ENCODE data around the gene IMP3.
"Not testable (repeated sequence)": the region's sequence is repeated elsewhere in the genome, so short reads cannot be mapped to it uniquely, and the experiment has no call there.

Gene IMP3

GRCh38 chr15:75639709-75640482 lies at the start of gene IMP3:
Gene IMP3, minus strand, starts transcription at chr15:75640224. Its CDS starts 56 bp downstream, at chr15:75640168.
- Histone ChIP-seq H3K9me3 (ENCODE audit: low read length) (no peaks in the 10 kb centered on the region), H3K4me1 (ENCODE audit: insufficient read depth, low read length) (peaks cover 32% of the 10 kb centered on the region), H3K36me3 (ENCODE audit: insufficient read depth, low read length) (no peaks in the 10 kb centered on the region), H3K27ac (ENCODE audit: low read depth, low read length) (peak within 1 kb of the TSS; percentile 96), H3K9ac (ENCODE audit: low read length) (peak within 1 kb of the TSS; percentile 81), H3K27me3 (ENCODE audit: control insufficient read depth in 1 of 2, insufficient read depth in 2 of 2, low read length in 2 of 2) (no peaks in the 10 kb centered on the region), H3K4me3 (ENCODE audit: low read depth in 1 of 2, low read length in 2 of 2) (peak within 1 kb of the TSS; percentile 88 to 98)

GRCh38 chr15:75689429-75689828 lies 49.4 kb upstream of the IMP3 start:
- not testable (repeated sequence) for H3K27ac ChIP-seq (ENCODE audit: low read depth, low read length); H3K9ac ChIP-seq (ENCODE audit: low read length); H3K9me3 ChIP-seq (ENCODE audit: low read length); H3K27me3 ChIP-seq (ENCODE audit: control insufficient read depth in 1 of 2, insufficient read depth in 2 of 2, low read length in 2 of 2); H3K4me3 ChIP-seq (ENCODE audit: low read depth in 1 of 2, low read length in 2 of 2)
- Histone ChIP-seq H3K4me1 (ENCODE audit: insufficient read depth, low read length) (peaks cover 28% of the 10 kb centered on the region), H3K36me3 (ENCODE audit: insufficient read depth, low read length) (peaks cover 64% of the 10 kb centered on the region)

- Histone ChIP-seq H3K27me3 (ENCODE audit: control insufficient read depth in 1 of 2, insufficient read depth in 2 of 2, low read length in 2 of 2) (no peaks in the 10 kb centered on the region), H3K4me1 (ENCODE audit: insufficient read depth, low read length) (peaks cover 27% of the 10 kb centered on the region), H3K4me3 (ENCODE audit: low read depth in 1 of 2, low read length in 2 of 2) (no peak overlapping the region), H3K27ac (ENCODE audit: low read depth, low read length) (no peak overlapping the region), H3K9me3 (ENCODE audit: low read length) (no peaks in the 10 kb centered on the region), H3K9ac (ENCODE audit: low read length) (no peak overlapping the region), H3K36me3 (ENCODE audit: insufficient read depth, low read length) (peaks cover 66% of the 10 kb centered on the region)
Observed at GRCh38 chr15:75688831-75689230, 48.8 kb upstream of the IMP3 start.

GRCh38 chr15:75688278-75688557 lies 48.2 kb upstream of the IMP3 start:
- Histone ChIP-seq H3K9me3 (ENCODE audit: low read length) (no peaks in the 10 kb centered on the region), H3K4me1 (ENCODE audit: insufficient read depth, low read length) (peaks cover 25% of the 10 kb centered on the region), H3K4me3 (ENCODE audit: low read depth in 1 of 2, low read length in 2 of 2) (no peak overlapping the region), H3K27ac (ENCODE audit: low read depth, low read length) (no peak overlapping the region), H3K9ac (ENCODE audit: low read length) (no peak overlapping the region), H3K36me3 (ENCODE audit: insufficient read depth, low read length) (peaks cover 64% of the 10 kb centered on the region), H3K27me3 (ENCODE audit: control insufficient read depth in 1 of 2, insufficient read depth in 2 of 2, low read length in 2 of 2) (no peaks in the 10 kb centered on the region)

GRCh38 chr15:75687486-75688277 lies 47.7 kb upstream of the IMP3 start:
- Histone ChIP-seq H3K4me3 (ENCODE audit: low read depth in 1 of 2, low read length in 2 of 2) (no peak overlapping the region), H3K9me3 (ENCODE audit: low read length) (no peaks in the 10 kb centered on the region), H3K36me3 (ENCODE audit: insufficient read depth, low read length) (peaks cover 64% of the 10 kb centered on the region), H3K4me1 (ENCODE audit: insufficient read depth, low read length) (peaks cover 23% of the 10 kb centered on the region), H3K27me3 (ENCODE audit: control insufficient read depth in 1 of 2, insufficient read depth in 2 of 2, low read length in 2 of 2) (no peaks in the 10 kb centered on the region), H3K9ac (ENCODE audit: low read length) (no peak overlapping the region), H3K27ac (ENCODE audit: low read depth, low read length) (no peak overlapping the region)

DNA sequence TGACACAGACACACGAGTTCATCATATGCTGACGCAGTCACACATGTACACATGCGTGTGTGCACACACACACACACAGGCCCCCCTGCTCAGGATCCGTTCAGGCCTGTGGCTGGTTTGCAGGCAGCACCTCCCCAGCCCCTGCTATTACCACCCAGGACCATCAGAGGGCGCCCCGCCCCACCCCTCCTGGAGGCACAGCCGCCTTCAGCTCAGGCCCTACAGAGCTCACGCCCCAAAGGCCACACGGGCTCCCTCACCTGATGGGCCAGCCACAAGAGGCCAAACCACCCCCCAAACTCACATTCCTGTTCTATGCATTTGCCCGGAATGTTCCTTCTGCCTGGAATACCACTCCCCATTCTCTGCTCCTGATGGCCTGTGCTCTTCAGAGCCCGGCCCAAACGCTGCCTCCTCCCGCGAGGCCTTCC lies 46.2 kb upstream of the IMP3 start:
- H3K27ac ChIP-seq (ENCODE audit: low read depth, low read length); H3K9ac ChIP-seq (ENCODE audit: low read length); H3K9me3 ChIP-seq (ENCODE audit: low read length); H3K4me3 ChIP-seq (ENCODE audit: low read depth in 1 of 2, low read length in 2 of 2); H3K27me3 ChIP-seq (ENCODE audit: control insufficient read depth in 1 of 2, insufficient read depth in 2 of 2, low read length in 2 of 2): not testable (repeated sequence)
- Histone ChIP-seq H3K36me3 (ENCODE audit: insufficient read depth, low read length) (peaks cover 68% of the 10 kb centered on the region), H3K4me1 (ENCODE audit: insufficient read depth, low read length) (peaks cover 23% of the 10 kb centered on the region)

GRCh38 chr15:75685195-75685594 lies 45.2 kb upstream of the IMP3 start:
- H3K9ac ChIP-seq (ENCODE audit: low read length) = no peak overlapping the region
- peaks cover 76% of the 10 kb centered on the region for H3K36me3 ChIP-seq (ENCODE audit: insufficient read depth, low read length)
- no peak overlapping the region for H3K27ac ChIP-seq (ENCODE audit: low read depth, low read length)
- H3K9me3 ChIP-seq (ENCODE audit: low read length) = no peaks in the 10 kb centered on the region
- no peaks in the 10 kb centered on the region for H3K27me3 ChIP-seq (ENCODE audit: control insufficient read depth in 1 of 2, insufficient read depth in 2 of 2, low read length in 2 of 2)
- peaks cover 23% of the 10 kb centered on the region for H3K4me1 ChIP-seq (ENCODE audit: insufficient read depth, low read length)
- no peak overlapping the region for H3K4me3 ChIP-seq (ENCODE audit: low read depth in 1 of 2, low read length in 2 of 2)

GRCh38 chr15:75684648-75685047 lies 44.6 kb upstream of the IMP3 start:
- no peak overlapping the region for H3K4me3 ChIP-seq (ENCODE audit: low read depth in 1 of 2, low read length in 2 of 2)
- H3K9me3 ChIP-seq (ENCODE audit: low read length) = no peaks in the 10 kb centered on the region
- peaks cover 81% of the 10 kb centered on the region for H3K36me3 ChIP-seq (ENCODE audit: insufficient read depth, low read length)
- H3K27ac ChIP-seq (ENCODE audit: low read depth, low read length) = no peak overlapping the region
- H3K9ac ChIP-seq (ENCODE audit: low read length) = no peak overlapping the region
- H3K27me3 ChIP-seq (ENCODE audit: control insufficient read depth in 1 of 2, insufficient read depth in 2 of 2, low read length in 2 of 2) = no peaks in the 10 kb centered on the region
- H3K4me1 ChIP-seq (ENCODE audit: insufficient read depth, low read length) = peaks cover 23% of the 10 kb centered on the region

- Histone ChIP-seq H3K27ac (ENCODE audit: low read depth, low read length) (peak overlapping the region; percentile 68), H3K4me1 (ENCODE audit: insufficient read depth, low read length) (peaks cover 23% of the 10 kb centered on the region), H3K36me3 (ENCODE audit: insufficient read depth, low read length) (peaks cover 82% of the 10 kb centered on the region)
- H3K9me3 ChIP-seq (ENCODE audit: low read length); H3K4me3 ChIP-seq (ENCODE audit: low read depth in 1 of 2, low read length in 2 of 2); H3K27me3 ChIP-seq (ENCODE audit: control insufficient read depth in 1 of 2, insufficient read depth in 2 of 2, low read length in 2 of 2); H3K9ac ChIP-seq (ENCODE audit: low read length): not testable (repeated sequence)
Observed at GRCh38 chr15:75683646-75684312, 43.8 kb upstream of the IMP3 start.

GRCh38 chr15:75682181-75683135 lies 42.4 kb upstream of the IMP3 start:
- Histone ChIP-seq H3K36me3 (ENCODE audit: insufficient read depth, low read length) (peaks cover 75% of the 10 kb centered on the region), H3K27me3 (ENCODE audit: control insufficient read depth in 1 of 2, insufficient read depth in 2 of 2, low read length in 2 of 2) (no peaks in the 10 kb centered on the region)

More at GRCh38 chr15:75682181-75683135, 42.4 kb upstream of the IMP3 start:
- no peak overlapping the region for H3K4me3 ChIP-seq (ENCODE audit: low read depth in 1 of 2, low read length in 2 of 2)
- peaks cover 23% of the 10 kb centered on the region for H3K4me1 ChIP-seq (ENCODE audit: insufficient read depth, low read length)
- no peaks in the 10 kb centered on the region for H3K9me3 ChIP-seq (ENCODE audit: low read length)
- H3K9ac ChIP-seq (ENCODE audit: low read length) = no peak overlapping the region
- H3K27ac ChIP-seq (ENCODE audit: low read depth, low read length) = no peak overlapping the region

All from muscle layer of colon (tissue), 2 donors.